ENCODE measurements around the gene CTSK.
A peak's percentile ranks its signal among the peaks of the same experiment; 100 is the strongest.
"Not testable (repeated sequence)": the region's sequence is repeated elsewhere in the genome, so short reads cannot be mapped to it uniquely, and the experiment has no call there.

The CTSK gene

DNA sequence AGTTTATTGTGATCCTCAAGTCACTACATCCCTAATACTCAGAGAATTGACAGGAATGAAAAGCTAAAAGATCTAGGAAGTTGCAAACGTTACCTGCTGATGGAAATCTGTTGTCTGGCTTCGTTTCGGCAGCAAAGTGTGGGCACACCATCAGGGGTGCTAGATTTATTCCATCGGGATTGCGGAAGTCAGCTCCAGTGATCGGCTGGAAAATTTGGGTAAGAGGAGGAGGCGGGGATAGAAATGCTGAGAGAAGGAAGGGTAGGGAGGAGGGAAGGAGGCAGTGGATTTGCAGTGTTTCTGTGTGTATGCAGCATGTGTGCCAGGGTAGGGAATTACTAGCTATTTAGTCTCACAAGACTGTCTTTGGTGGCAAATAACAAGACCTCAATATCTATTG is at the start of gene CTSK:
TSS of gene CTSK (minus strand) at position 140 of the 400 bp plus-strand sequence. CDS start 1,455 bp downstream, outside the sequence.
- H3K4me3 ChIP-seq (ENCODE audit: low read depth, low read length), result peak within 1 kb of the TSS; percentile 58
- no peak for TF ChIP-seq CTCF (IDR thresholded peaks at IDR 0.05; ENCODE audit: low read depth, low read length)

GRCh38 chr1:150852734-150853133 is 44.7 kb upstream of the CTSK start:
- not testable (repeated sequence) for H3K4me3 ChIP-seq (ENCODE audit: low read depth, low read length)

DNA sequence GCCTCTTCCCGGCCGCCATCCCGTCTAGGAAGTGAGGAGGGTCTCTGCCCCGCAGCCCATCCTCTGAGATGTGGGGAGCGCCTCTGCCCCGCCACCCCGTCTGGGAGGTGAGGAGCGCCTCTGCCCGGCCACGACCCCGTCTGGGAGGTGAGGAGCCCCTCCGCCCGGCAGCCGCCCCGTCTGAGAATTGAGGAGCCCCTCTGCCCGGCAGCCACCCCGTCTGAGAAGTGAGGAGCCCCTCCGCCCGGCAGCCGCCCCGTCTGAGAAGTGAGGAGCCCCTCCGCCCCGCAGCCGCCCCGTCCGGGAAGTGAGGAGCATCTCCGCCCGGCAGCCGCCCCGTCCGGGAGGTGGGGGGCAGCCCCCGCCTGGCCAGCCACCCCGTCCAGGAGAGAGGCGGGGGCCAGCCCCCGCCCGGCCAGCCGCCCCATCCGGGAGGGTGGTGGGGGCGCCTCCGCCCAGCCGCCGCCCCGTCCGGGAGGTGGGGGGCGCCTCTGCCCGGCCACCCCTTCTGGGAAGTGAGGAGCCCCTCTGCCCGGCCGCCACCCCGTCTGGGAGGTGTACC is 42.8 kb upstream of the CTSK start:
- not testable (repeated sequence) for H3K4me3 ChIP-seq (ENCODE audit: low read depth, low read length)

DNA sequence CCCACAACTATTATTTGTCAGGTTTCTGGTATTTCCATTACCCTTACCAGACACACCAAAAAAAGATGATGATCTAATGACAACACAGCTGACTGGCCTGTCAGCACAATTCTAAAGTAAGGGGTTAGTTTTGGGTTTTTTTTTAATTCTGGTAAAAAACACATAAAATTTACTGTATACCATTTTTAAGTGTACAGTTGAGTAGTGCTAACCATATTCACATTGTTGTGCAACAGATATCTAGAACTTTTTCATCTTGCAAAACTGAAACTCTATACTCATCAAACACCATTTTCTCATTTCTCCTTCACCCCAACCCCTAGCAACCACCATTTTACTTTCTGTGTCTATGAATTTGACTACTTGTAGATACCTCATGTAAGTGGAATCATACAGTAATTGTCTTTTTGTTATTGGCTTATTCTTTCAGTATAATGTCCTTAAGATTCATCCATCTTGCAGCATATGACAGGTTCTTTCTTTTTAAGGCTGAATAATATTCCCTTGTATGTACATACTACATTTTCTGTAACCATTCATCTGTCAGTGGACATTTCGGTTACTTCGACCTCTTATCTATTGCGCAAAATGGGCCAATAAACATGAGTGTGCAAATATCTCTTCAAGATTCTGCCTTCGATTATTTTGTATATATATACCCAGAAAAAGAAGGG is 38.5 kb upstream of the CTSK start:
- no peak overlapping the region for H3K4me3 ChIP-seq (ENCODE audit: low read depth, low read length)
- no peak for TF ChIP-seq CTCF (IDR thresholded peaks at IDR 0.05; ENCODE audit: low read depth, low read length)

GRCh38 chr1:150843474-150843873 is 35.4 kb upstream of the CTSK start:
- H3K4me3 ChIP-seq (ENCODE audit: low read depth, low read length), result no peak overlapping the region
- TF ChIP-seq CTCF (IDR thresholded peaks at IDR 0.05; ENCODE audit: low read depth, low read length), result no peak

GRCh38 chr1:150842964-150843363 is 34.9 kb upstream of the CTSK start:
- no peak for TF ChIP-seq CTCF (IDR thresholded peaks at IDR 0.05; ENCODE audit: low read depth, low read length)
- no peak overlapping the region for H3K4me3 ChIP-seq (ENCODE audit: low read depth, low read length)

- no peak overlapping the region for H3K4me3 ChIP-seq (ENCODE audit: low read depth, low read length)
- no peak for TF ChIP-seq CTCF (IDR thresholded peaks at IDR 0.05; ENCODE audit: low read depth, low read length)
Measured at GRCh38 chr1:150842343-150842742, 34.3 kb upstream of the CTSK start.

DNA sequence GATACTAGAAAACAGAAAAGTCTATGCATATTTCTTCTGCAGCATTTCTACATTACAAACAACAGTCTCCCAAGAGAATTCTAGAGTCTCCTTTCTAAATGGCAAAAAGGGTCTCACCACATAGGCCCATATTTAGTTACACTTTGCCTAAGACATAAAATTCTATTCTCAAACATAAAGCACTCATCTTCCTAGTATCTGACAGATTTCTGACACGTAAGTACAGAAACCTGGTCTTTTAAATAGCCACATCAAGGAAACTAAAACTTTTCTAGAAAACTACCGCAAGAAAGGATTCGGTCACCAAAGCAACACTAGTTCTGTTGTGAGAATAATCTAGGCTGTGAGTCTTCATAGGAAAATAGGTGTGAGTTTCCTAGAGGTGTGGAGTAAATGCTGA is 33.6 kb upstream of the CTSK start:
- H3K4me3 ChIP-seq (ENCODE audit: low read depth, low read length), result no peak overlapping the region
- TF ChIP-seq CTCF (IDR thresholded peaks at IDR 0.05; ENCODE audit: low read depth, low read length), result no peak

GRCh38 chr1:150840850-150841249 is 32.8 kb upstream of the CTSK start:
- H3K4me3 ChIP-seq (ENCODE audit: low read depth, low read length), result not testable (repeated sequence)
